K562 (cell line): ENCODE measurements around the gene GALNT13. TPM values are rescaled to one million over a fixed set of nuclear protein-coding genes. Genes with fewer than 3 reads are reported as not detected.

ENCODE experiments used
- ATAC-seq: fragments of 200-7000 bp; cut with Tn5 transposase; 3 replicates; pipeline ENCODE4 v1.9.1; 2020; ENCODE audit warnings: moderate library complexity
- BruUV-seq: library from RNA; stranded (reverse); fragments of 400-500 nt; replicated peaks from 2 replicates; lab custom pipeline; 2021; lab: Mats Ljungman, UMichigan
- CTCF ChIA-PET: fragments of 300-600 bp; formaldehyde crosslinking; extraction: SDS; loops from one replicate; lab custom pipeline; 2021; ENCODE audit warnings: low intra/inter-chr PET ratio; lab: Yijun Ruan, JAX
- POLR2A ChIA-PET: fragments of 300-600, 350-650 bp; sonication (Branson Sonifier 250); formaldehyde crosslinking; extraction: SDS; loops from one replicate; lab custom pipeline; 2021; ENCODE audit warnings: antibody characterized with exemption, inconsistent platforms; lab: Yijun Ruan, JAX
- DNase-seq, 4 experiments: peaks; one replicate each; pipeline versions ENCODE4 v3.0.0 to v3.0.0-alpha.2; 2011 to 2018; ENCODE audit warnings: low spot score in 3 of 4, mixed read lengths in 3 of 4; ENCODE audit errors: extremely low read depth in 1 of 4
- FAIRE-seq: peaks from 2 replicates; lab custom pipeline; 2011; peaks lifted over from hg19 to GRCh38; lab: Jason Lieb, UNC
- H2AFZ ChIP-seq: 2 replicates; pipeline ENCODE4 v1.6.0; 2011; ENCODE audit warnings: low read depth, low read length, control low read depth, inconsistent platforms
- H3K27ac ChIP-seq: fragments of 200-600 bp; 3 replicates; pipeline ENCODE4 v1.8.0; 2011; ENCODE audit warnings: low read depth, mild to moderate bottlenecking, control low read depth, inconsistent platforms, low read length, moderate library complexity, mixed read lengths; ENCODE audit errors: extremely low read depth
- H3K27me3 ChIP-seq, 2 experiments: fragments of 300-600 bp in 1 of 2; 2 replicates in 1 of 2; 3 replicates in 1 of 2; pipeline versions ENCODE4 v1.6.0 to v1.8.0; 2011; ENCODE audit warnings: inconsistent platforms in 2 of 2, low read length in 2 of 2, mild to moderate bottlenecking in 1 of 2, mixed read lengths in 1 of 2, moderate library complexity in 1 of 2; ENCODE audit not compliant: control insufficient read depth in 2 of 2, insufficient read depth in 2 of 2
- H3K36me3 ChIP-seq: fragments of 300-600 bp; 3 replicates; pipeline ENCODE4 v1.8.0; 2011; ENCODE audit warnings: mild to moderate bottlenecking, low read length, inconsistent platforms; ENCODE audit not compliant: control insufficient read depth, insufficient read depth
- H3K4me1 ChIP-seq, 2 experiments: fragments of 200-600 bp in 1 of 2; replicated peaks in 1 of 2; 2 replicates in 1 of 2; 3 replicates in 1 of 2; pipeline versions ENCODE4 v1.5.1 to v1.8.0; 2011; ENCODE audit warnings: inconsistent platforms in 2 of 2, low read length in 2 of 2, mild to moderate bottlenecking in 1 of 2, mixed read lengths in 1 of 2, moderate library complexity in 1 of 2; ENCODE audit not compliant: control insufficient read depth in 2 of 2, insufficient read depth in 2 of 2
- H3K4me2 ChIP-seq: 2 replicates; pipeline ENCODE4 v1.6.1; 2011; ENCODE audit warnings: low read length, control low read depth, inconsistent platforms, mixed read lengths; ENCODE audit not compliant: insufficient read depth
- H3K4me3 ChIP-seq: fragments of 200-600 bp; sonication (generic), shearing (Covaris generic); 2 replicates; pipeline ENCODE4 v1.5.1; 2016; ENCODE audit warnings: control low read depth, inconsistent platforms
- H3K79me2 ChIP-seq: fragments of 200-600 bp; 3 replicates; pipeline ENCODE4 v1.8.0; 2011; ENCODE audit warnings: low read length, inconsistent platforms; ENCODE audit not compliant: control insufficient read depth, insufficient read depth
- H3K9ac ChIP-seq, 2 experiments: 2 replicates each; pipeline versions ENCODE4 v1.6.0 to v1.6.1; 2011; ENCODE audit warnings: low read depth in 2 of 2, low read length in 2 of 2, control low read depth in 1 of 2, inconsistent platforms in 1 of 2, mild to moderate bottlenecking in 1 of 2, mixed read lengths in 1 of 2; ENCODE audit not compliant: insufficient read depth in 1 of 2
- H3K9me1 ChIP-seq: one replicate; pipeline ENCODE4 v1.6.0; 2011; ENCODE audit warnings: inconsistent platforms, mild to moderate bottlenecking, low read length, moderate library complexity; ENCODE audit not compliant: control insufficient read depth, insufficient read depth
- H3K9me3 ChIP-seq: replicated peaks from 2 replicates; pipeline ENCODE4 v1.5.1; 2011; ENCODE audit warnings: low read depth, low read length, inconsistent platforms; ENCODE audit not compliant: control insufficient read depth, insufficient read depth
- H4K20me1 ChIP-seq: replicated peaks from 2 replicates; pipeline ENCODE4 v1.6.1; 2011; ENCODE audit warnings: low read length, inconsistent platforms, mixed read lengths; ENCODE audit not compliant: control insufficient read depth, insufficient read depth
- MTA3 ChIP-seq: fragments of 450-650 bp; formaldehyde crosslinking; IDR thresholded peaks from 2 replicates; pipeline ENCODE4 v1.6.1; 2017; ENCODE audit warnings: mild to moderate bottlenecking, borderline replicate concordance
- RFX7 ChIP-seq: fragments of 250-450 bp; sonication (Bioruptor Pico); IDR thresholded peaks from 2 replicates; pipeline ENCODE4 v1.5.1; 2021; ENCODE audit warnings: mild to moderate bottlenecking
- TCF3 ChIP-seq: sonication (generic); formaldehyde crosslinking; IDR thresholded peaks from 2 replicates; pipeline ENCODE4 v1.4.0; 2020; ENCODE audit warnings: mild to moderate bottlenecking, missing genetic modification reagents
- XRCC3 ChIP-seq: fragments of 450-650 bp; IDR thresholded peaks from 2 replicates; pipeline ENCODE4 v1.6.1; 2017; ENCODE audit warnings: mild to moderate bottlenecking, moderate library complexity
- WGBS: fragments of 100-300 bp; shearing (Covaris generic); methylation state at CpG from one replicate; pipeline ENCODE4 v1.1.6; 2016; ENCODE audit warnings: low coverage, mixed read lengths; ENCODE audit not compliant: insufficient coverage; ENCODE audit errors: missing lambda C conversion rate; 5-methylcytosine and 5-hydroxymethylcytosine counted together
- in situ Hi-C: fragments of 300-500 bp; cut with MboI; formaldehyde crosslinking; loops from 4 replicates; pipeline ENCODE4 v1.15.0; 2018; ENCODE audit warnings: inconsistent platforms, mixed read lengths
- intact Hi-C: fragments of 100-400 bp; cut with micrococcal nuclease; formaldehyde crosslinking; loops from 2 replicates; pipeline ENCODE4 v1.14.2; 2022
- polyA plus RNA-seq, 8 experiments: library from polyadenylated mRNA; depleted of rRNA in 4 of 8; stranded (reverse) in 5 of 8; unstranded in 3 of 8; fragments of >200 nt; fragmentation: Nextera tagmentation in 2 of 8; fragmentation: Illumina TruSeq in 1 of 8; extraction: Ambion mirVana in 2 of 8; extraction: Trizol in 1 of 8; gene quantifications; 2 replicates each; pipeline versions ENCODE4 v1.2.1 to v1.2.3, GENCODE V29; 2011 to 2014; ENCODE audit warnings: inconsistent platforms in 1 of 8, missing spikeins in 1 of 8
- total RNA-seq, 7 experiments: library from RNA; depleted of rRNA in 6 of 7; stranded (reverse); fragments of >200 nt in 6 of 7; fragmentation: Illumina TruSeq in 2 of 7; extraction: Trizol in 2 of 7; gene quantifications; 2 replicates each; pipeline versions ENCODE4 v1.2.1 to v1.2.3, GENCODE V29; 2011 to 2021; ENCODE audit warnings: low replicate concordance in 1 of 7
- TF ChIP-seq, protein P1 (sequence below): fragments of 200-400 bp; formaldehyde crosslinking; IDR thresholded peaks from 2 replicates; pipeline ENCODE4 v1.6.1; 2017; ENCODE audit warnings: mild to moderate bottlenecking, low read depth, low read length, moderate library complexity

The GALNT13 gene
- total and polyA plus RNA-seq, 9 of the 15 experiments (the other 6 are each of a cell fraction or from before 2014, with no cell fraction given) = not detected

DNA sequence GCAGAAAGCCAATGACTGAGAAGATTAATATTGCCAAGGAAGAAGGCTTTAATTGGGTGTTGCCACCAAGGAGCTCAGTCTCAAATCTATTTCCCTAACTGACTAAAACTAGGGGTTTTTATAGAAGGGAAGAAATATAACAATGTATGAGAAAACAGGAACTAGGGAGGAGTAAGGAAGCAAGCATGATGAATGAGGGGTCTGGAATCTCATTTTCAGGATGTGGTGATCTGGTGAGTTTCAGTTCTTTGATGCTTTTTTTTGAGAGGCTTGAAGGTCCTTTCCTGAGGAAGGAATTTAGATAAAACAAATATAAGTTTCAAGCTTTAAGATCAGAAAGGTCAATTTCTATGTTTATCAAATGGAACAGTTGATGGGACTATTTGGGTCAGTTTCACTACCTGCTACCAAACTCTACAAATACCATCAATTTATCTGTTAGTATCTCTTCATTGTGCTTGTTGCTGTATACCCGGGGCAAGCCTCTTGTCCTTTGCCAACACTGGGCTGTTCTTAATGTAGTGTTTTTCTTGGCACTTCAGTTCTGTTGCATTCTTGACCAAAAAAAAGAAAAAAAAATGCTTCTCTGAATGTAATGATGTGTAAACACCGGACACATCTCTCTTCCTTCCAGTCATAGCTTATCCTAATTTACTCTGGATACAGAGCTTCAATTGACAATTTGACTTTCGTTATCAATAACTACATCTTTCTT lies 357.0 kb downstream of the GALNT13 start:
- in situ Hi-C loops = no loop called here
- no peaks in the 10 kb centered on the region for H3K79me2 ChIP-seq
- CTCF ChIA-PET = no interaction called here
- no peak for TF ChIP-seq XRCC3
- TF ChIP-seq, protein P1, sequence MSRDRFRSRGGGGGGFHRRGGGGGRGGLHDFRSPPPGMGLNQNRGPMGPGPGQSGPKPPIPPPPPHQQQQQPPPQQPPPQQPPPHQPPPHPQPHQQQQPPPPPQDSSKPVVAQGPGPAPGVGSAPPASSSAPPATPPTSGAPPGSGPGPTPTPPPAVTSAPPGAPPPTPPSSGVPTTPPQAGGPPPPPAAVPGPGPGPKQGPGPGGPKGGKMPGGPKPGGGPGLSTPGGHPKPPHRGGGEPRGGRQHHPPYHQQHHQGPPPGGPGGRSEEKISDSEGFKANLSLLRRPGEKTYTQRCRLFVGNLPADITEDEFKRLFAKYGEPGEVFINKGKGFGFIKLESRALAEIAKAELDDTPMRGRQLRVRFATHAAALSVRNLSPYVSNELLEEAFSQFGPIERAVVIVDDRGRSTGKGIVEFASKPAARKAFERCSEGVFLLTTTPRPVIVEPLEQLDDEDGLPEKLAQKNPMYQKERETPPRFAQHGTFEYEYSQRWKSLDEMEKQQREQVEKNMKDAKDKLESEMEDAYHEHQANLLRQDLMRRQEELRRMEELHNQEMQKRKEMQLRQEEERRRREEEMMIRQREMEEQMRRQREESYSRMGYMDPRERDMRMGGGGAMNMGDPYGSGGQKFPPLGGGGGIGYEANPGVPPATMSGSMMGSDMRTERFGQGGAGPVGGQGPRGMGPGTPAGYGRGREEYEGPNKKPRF = no peak
- no peak for TF ChIP-seq RFX7 (CRISPR knock-in tag)
- TF ChIP-seq TCF3 (CRISPR knock-in tag) = no peak
- TF ChIP-seq MTA3 = no peak
- H3K27me3 ChIP-seq = no peaks in the 10 kb centered on the region
- intact Hi-C loops = no loop called here
- no peak overlapping the region for H3K4me2 ChIP-seq
- no peaks in the 10 kb centered on the region for H4K20me1 ChIP-seq
- 0% methylated on average over 3 of the region's 3 CpGs for WGBS
- no peak overlapping the region for H2AFZ ChIP-seq
- no peaks in the 10 kb centered on the region for H3K36me3 ChIP-seq
- ATAC-seq = no peak
- H3K4me3 ChIP-seq = no peak overlapping the region
- no peak for DNase-seq
- no peak overlapping the region for H3K9ac ChIP-seq
- H3K4me1 ChIP-seq = no peaks in the 10 kb centered on the region
- H3K9me1 ChIP-seq = no peaks in the 10 kb centered on the region
- no peak for FAIRE-seq
- POLR2A ChIA-PET = no interaction called here
- peaks cover 5% of the 10 kb centered on the region for H3K9me3 ChIP-seq
- no peak overlapping the region for H3K27ac ChIP-seq
- no TSS peak for BruUV-seq
